H9 (cell line): ENCODE measurements around the gene PHACTR2. TPM values are rescaled to one million over a fixed set of nuclear protein-coding genes. Genes with fewer than 3 reads are reported as not detected.

Experiments
- DNase-seq: peaks from one replicate; pipeline ENCODE4 v3.0.0-alpha.2; 2017
- H2AFZ ChIP-seq: one replicate; pipeline ENCODE4 v1.6.1; 2013; ENCODE audit warnings: mild to moderate bottlenecking, low read length, control low read depth, moderate library complexity
- H2AK5ac ChIP-seq: 2 replicates; pipeline ENCODE4 v1.6.1; 2013; ENCODE audit warnings: low read length, control low read depth, mixed read lengths; ENCODE audit not compliant: insufficient read length
- H2BK120ac ChIP-seq: one replicate; pipeline ENCODE4 v1.6.1; 2013; ENCODE audit warnings: low read depth, mild to moderate bottlenecking, low read length, control low read depth, inconsistent platforms; ENCODE audit not compliant: poor library complexity, severe bottlenecking
- H2BK12ac ChIP-seq: 2 replicates; pipeline ENCODE4 v1.6.1; 2013; ENCODE audit warnings: low read length, control low read depth, mixed read lengths, low read depth; ENCODE audit not compliant: insufficient read length
- H2BK15ac ChIP-seq: 2 replicates; pipeline ENCODE4 v1.6.1; 2013; ENCODE audit warnings: low read depth, low read length, control low read depth
- H2BK20ac ChIP-seq: one replicate; pipeline ENCODE4 v1.6.1; 2013; ENCODE audit warnings: low read depth, mild to moderate bottlenecking, low read length, control low read depth, inconsistent platforms; ENCODE audit not compliant: poor library complexity, severe bottlenecking
- H2BK5ac ChIP-seq: 2 replicates; pipeline ENCODE4 v1.6.1; 2013; ENCODE audit warnings: low read length, control low read depth, mixed read lengths; ENCODE audit not compliant: insufficient read length
- H3K14ac ChIP-seq: 2 replicates; pipeline ENCODE4 v1.6.1; 2013; ENCODE audit warnings: low read length, control low read depth; ENCODE audit not compliant: insufficient read depth
- H3K18ac ChIP-seq: 2 replicates; pipeline ENCODE4 v1.6.1; 2013; ENCODE audit warnings: low read depth, mild to moderate bottlenecking, mixed read lengths, low read length, control low read depth; ENCODE audit not compliant: insufficient read length
- H3K23ac ChIP-seq: 2 replicates; pipeline ENCODE4 v1.6.1; 2013; ENCODE audit warnings: low read length, control low read depth, mixed read lengths, low read depth; ENCODE audit not compliant: insufficient read length
- H3K23me2 ChIP-seq: 2 replicates; pipeline ENCODE4 v1.6.1; 2013; ENCODE audit warnings: low read depth, mild to moderate bottlenecking, mixed read lengths, low read length, control low read depth; ENCODE audit not compliant: insufficient read length, poor library complexity, severe bottlenecking
- H3K27ac ChIP-seq: 2 replicates; pipeline ENCODE4 v1.5.1; 2013; ENCODE audit warnings: low read length, control low read depth, mixed read lengths, low read depth; ENCODE audit not compliant: insufficient read length
- H3K27me3 ChIP-seq: 2 replicates; pipeline ENCODE4 v1.6.1; 2013; ENCODE audit warnings: low read length, control low read depth, inconsistent platforms; ENCODE audit not compliant: insufficient read depth
- H3K4ac ChIP-seq: 2 replicates; pipeline ENCODE4 v1.6.1; 2013; ENCODE audit warnings: low read depth, mild to moderate bottlenecking, control low read depth, inconsistent platforms, low read length, moderate library complexity
- H3K4me1 ChIP-seq: 2 replicates; pipeline ENCODE4 v1.6.1; 2013; ENCODE audit warnings: low read length, control low read depth, inconsistent platforms; ENCODE audit not compliant: insufficient read depth
- H3K4me2 ChIP-seq: 2 replicates; pipeline ENCODE4 v1.6.1; 2013; ENCODE audit warnings: low read length, control low read depth, mixed read lengths; ENCODE audit not compliant: insufficient read length, insufficient read depth
- H3K56ac ChIP-seq: 2 replicates; pipeline ENCODE4 v1.6.1; 2013; ENCODE audit warnings: low read depth, mild to moderate bottlenecking, mixed read lengths, low read length, control low read depth; ENCODE audit not compliant: insufficient read length
- H3K79me1 ChIP-seq: 2 replicates; pipeline ENCODE4 v1.6.1; 2013; ENCODE audit warnings: low read depth, mild to moderate bottlenecking, moderate library complexity, low read length, control low read depth, inconsistent platforms; ENCODE audit not compliant: insufficient read depth, poor library complexity, severe bottlenecking
- H3K79me2 ChIP-seq: 2 replicates; pipeline ENCODE4 v1.6.1; 2013; ENCODE audit warnings: low read length, control low read depth, inconsistent platforms; ENCODE audit not compliant: insufficient read depth
- H3K9ac ChIP-seq: 2 replicates; pipeline ENCODE4 v1.6.1; 2013; ENCODE audit warnings: low read length, control low read depth, mixed read lengths; ENCODE audit not compliant: insufficient read length; ENCODE audit errors: extremely low read depth
- H3K9me3 ChIP-seq: one replicate; pipeline ENCODE4 v1.6.1; 2013; ENCODE audit warnings: low read depth, low read length, inconsistent platforms; ENCODE audit not compliant: control insufficient read depth
- H3T11ph ChIP-seq: one replicate; pipeline ENCODE4 v1.6.1; 2013; ENCODE audit warnings: mild to moderate bottlenecking, low read length, control low read depth, inconsistent platforms
- H4K20me1 ChIP-seq: one replicate; pipeline ENCODE4 v1.6.1; 2013; ENCODE audit not compliant: control insufficient read depth, insufficient read length, insufficient read depth
- H4K5ac ChIP-seq: 2 replicates; pipeline ENCODE4 v1.6.1; 2013; ENCODE audit warnings: low read depth, mild to moderate bottlenecking, mixed read lengths, low read length, control low read depth; ENCODE audit not compliant: insufficient read length
- H4K8ac ChIP-seq: replicated peaks from 2 replicates; pipeline ENCODE4 v1.6.1; 2013; ENCODE audit warnings: low read length, control low read depth, mixed read lengths, low read depth; ENCODE audit not compliant: insufficient read length
- H4K91ac ChIP-seq: 2 replicates; pipeline ENCODE4 v1.6.1; 2013; ENCODE audit warnings: low read depth, mild to moderate bottlenecking, moderate library complexity, mixed read lengths, low read length, control low read depth; ENCODE audit not compliant: insufficient read length
- H3K27ac Mint-ChIP-seq, 3 experiments: 2 replicates in 2 of 3; 3 replicates in 1 of 3; pipeline ENCODE4 v1.8.0; 2020 to 2021; ENCODE audit warnings: mixed read lengths in 3 of 3, mild to moderate bottlenecking in 1 of 3, moderate library complexity in 1 of 3
- H3K27me3 Mint-ChIP-seq: 2 replicates; pipeline ENCODE4 v1.8.0; 2021; ENCODE audit warnings: low read depth, mild to moderate bottlenecking, moderate library complexity, mixed read lengths
- H3K36me3 Mint-ChIP-seq, 3 experiments: 2 replicates in 2 of 3; 3 replicates in 1 of 3; pipeline ENCODE4 v1.8.0; 2020 to 2021; ENCODE audit warnings: low read depth in 3 of 3, mixed read lengths in 3 of 3; ENCODE audit not compliant: insufficient read depth in 1 of 3
- H3K4me1 Mint-ChIP-seq, 2 experiments: 2 replicates each; pipeline ENCODE4 v1.8.0; 2020; ENCODE audit warnings: mixed read lengths in 2 of 2
- H3K4me3 Mint-ChIP-seq, 2 experiments: 2 replicates in 1 of 2; 3 replicates in 1 of 2; pipeline ENCODE4 v1.8.0; 2020 to 2021; ENCODE audit warnings: mild to moderate bottlenecking in 2 of 2, mixed read lengths in 2 of 2, moderate library complexity in 1 of 2
- H3K9me3 Mint-ChIP-seq, 2 experiments: 2 replicates in 1 of 2; 3 replicates in 1 of 2; pipeline ENCODE4 v1.8.0; 2020; ENCODE audit warnings: mild to moderate bottlenecking in 2 of 2, mixed read lengths in 2 of 2, moderate library complexity in 1 of 2
- WGBS: extraction: QIAGEN DNeasy Blood & Tissue Kit; methylation state at CpG from one replicate; pipeline ENCODE4 v1.1.7; 2013; ENCODE audit warnings: missing lambda C conversion rate, low lambda C conversion rate, mixed read lengths; ENCODE audit not compliant: insufficient read length; ENCODE audit errors: extremely low coverage; 5-methylcytosine and 5-hydroxymethylcytosine counted together
- total RNA-seq: library from RNA; stranded (reverse); gene quantifications from 2 replicates; pipeline ENCODE4 v1.2.1, GENCODE V29; 2021
- TF ChIP-seq, protein P1 (sequence below): fragments of 200-600 bp; sonication (generic); conservative IDR thresholded peaks from 3 replicates; pipeline ENCODE4 v1.8.0; 2021; ENCODE audit warnings: antibody characterized with exemption, mild to moderate bottlenecking

The PHACTR2 gene
- total RNA-seq, 1 experiment from 2014 or later: 131 TPM

DNA sequence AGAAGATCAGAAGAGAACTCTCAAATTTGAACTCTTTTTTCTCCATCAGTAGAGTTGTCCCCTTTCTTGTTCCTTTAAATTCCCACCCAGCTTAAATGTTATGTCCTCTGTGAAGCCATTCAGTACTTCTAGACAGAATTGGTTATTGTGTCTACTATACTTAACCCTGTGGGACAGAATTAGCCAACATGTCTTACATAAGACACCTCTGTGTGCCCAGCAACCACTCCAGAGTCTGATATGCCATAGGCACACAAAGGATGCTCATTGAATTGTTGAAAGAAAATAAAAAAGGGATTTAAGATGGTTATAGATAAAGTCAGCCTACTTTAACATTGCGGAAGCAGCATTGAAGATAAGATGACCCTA lies 88.4 kb downstream of the PHACTR2 start:
- no peak overlapping the region for H2AFZ ChIP-seq
- no peaks in the 10 kb centered on the region for H3K79me2 ChIP-seq
- H3K27me3 Mint-ChIP-seq: no peaks in the 10 kb centered on the region
- DNase-seq: no peak
- no peak overlapping the region for H3K4me2 ChIP-seq
- H3K27ac Mint-ChIP-seq: no peak overlapping the region; a peak in 1 of 7 replicates
- no peaks in the 10 kb centered on the region for H3K9me3 Mint-ChIP-seq
- no peak overlapping the region for H3K4me3 Mint-ChIP-seq
- no peak overlapping the region for H2BK120ac ChIP-seq
- TF ChIP-seq, protein P1, sequence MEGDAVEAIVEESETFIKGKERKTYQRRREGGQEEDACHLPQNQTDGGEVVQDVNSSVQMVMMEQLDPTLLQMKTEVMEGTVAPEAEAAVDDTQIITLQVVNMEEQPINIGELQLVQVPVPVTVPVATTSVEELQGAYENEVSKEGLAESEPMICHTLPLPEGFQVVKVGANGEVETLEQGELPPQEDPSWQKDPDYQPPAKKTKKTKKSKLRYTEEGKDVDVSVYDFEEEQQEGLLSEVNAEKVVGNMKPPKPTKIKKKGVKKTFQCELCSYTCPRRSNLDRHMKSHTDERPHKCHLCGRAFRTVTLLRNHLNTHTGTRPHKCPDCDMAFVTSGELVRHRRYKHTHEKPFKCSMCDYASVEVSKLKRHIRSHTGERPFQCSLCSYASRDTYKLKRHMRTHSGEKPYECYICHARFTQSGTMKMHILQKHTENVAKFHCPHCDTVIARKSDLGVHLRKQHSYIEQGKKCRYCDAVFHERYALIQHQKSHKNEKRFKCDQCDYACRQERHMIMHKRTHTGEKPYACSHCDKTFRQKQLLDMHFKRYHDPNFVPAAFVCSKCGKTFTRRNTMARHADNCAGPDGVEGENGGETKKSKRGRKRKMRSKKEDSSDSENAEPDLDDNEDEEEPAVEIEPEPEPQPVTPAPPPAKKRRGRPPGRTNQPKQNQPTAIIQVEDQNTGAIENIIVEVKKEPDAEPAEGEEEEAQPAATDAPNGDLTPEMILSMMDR: no peak
- H2BK12ac ChIP-seq: no peak overlapping the region
- no CpG with 5 or more reads among the region's 1 CpG for WGBS
- no peaks in the 10 kb centered on the region for H3K4me1 ChIP-seq
- no peak overlapping the region for H2BK5ac ChIP-seq
- no peaks in the 10 kb centered on the region for H3K9me3 ChIP-seq
- H3K79me1 ChIP-seq: no peaks in the 10 kb centered on the region
- no peak overlapping the region for H3K14ac ChIP-seq
- no peak overlapping the region for H2AK5ac ChIP-seq
- no peak overlapping the region for H4K91ac ChIP-seq
- H3K4ac ChIP-seq: no peak overlapping the region
- H3K18ac ChIP-seq: no peak overlapping the region
- no peaks in the 10 kb centered on the region for H3K4me1 Mint-ChIP-seq
- H3K36me3 Mint-ChIP-seq: peaks cover 12 to 72% (median 36%) of the 10 kb centered on the region in 3 experiments
- no peak overlapping the region for H3K23ac ChIP-seq
- no peak overlapping the region for H2BK20ac ChIP-seq
- no peaks in the 10 kb centered on the region for H3K27me3 ChIP-seq
- H3K23me2 ChIP-seq: no peaks in the 10 kb centered on the region
- no peaks in the 10 kb centered on the region for H4K20me1 ChIP-seq
- H3K9ac ChIP-seq: no peak overlapping the region
- H3K27ac ChIP-seq: no peak overlapping the region
- no peak overlapping the region for H3T11ph ChIP-seq
- H2BK15ac ChIP-seq: no peak overlapping the region
- no peak overlapping the region for H4K5ac ChIP-seq
- H4K8ac ChIP-seq: no peak overlapping the region
- H3K56ac ChIP-seq: no peak overlapping the region
